ENCODE data around the gene ZC3H10. TPM values are rescaled to one million over a fixed set of nuclear protein-coding genes. Genes with fewer than 3 reads are reported as not detected.
A peak's percentile ranks its signal among the peaks of the same experiment; 100 is the strongest.

The ZC3H10 gene
- total and polyA plus RNA-seq, 2 donors (not counting 3 experiments of a cell fraction or from before 2014, with no cell fraction given) = 2.6 to 10.1 TPM

DNA sequence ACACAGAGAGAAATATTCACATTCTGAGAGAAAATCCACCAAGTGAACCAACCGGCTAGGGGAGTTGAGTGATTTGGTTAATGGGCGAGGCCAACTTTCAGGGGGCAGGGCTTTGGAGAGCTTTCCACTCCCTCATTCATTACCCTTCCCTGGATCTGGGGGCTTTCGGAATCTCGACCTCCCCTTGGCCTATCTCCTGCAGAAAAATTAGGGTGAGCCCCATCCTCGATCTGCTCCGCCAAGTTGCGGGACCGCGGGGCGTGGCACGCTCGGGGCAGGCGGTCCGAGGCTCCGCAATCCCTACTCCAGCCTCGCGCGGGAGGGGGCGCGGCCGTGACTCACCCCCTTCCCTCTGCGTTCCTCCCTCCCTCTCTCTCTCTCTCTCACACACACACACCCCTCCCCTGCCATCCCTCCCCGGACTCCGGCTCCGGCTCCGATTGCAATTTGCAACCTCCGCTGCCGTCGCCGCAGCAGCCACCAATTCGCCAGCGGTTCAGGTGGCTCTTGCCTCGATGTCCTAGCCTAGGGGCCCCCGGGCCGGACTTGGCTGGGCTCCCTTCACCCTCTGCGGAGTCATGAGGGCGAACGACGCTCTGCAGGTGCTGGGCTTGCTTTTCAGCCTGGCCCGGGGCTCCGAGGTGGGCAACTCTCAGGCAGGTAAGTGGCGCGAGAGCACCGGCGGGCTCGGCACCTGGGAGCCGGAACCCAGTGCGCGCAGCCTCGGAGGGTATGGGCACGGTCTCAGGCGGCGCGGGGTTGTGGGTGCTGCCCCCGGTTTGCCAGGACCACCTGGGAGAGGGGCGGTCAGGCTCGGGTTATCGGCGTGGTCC is 38.1 kb upstream of the ZC3H10 start, which contains the start of gene ERBB3:
ERBB3 (plus strand) TSS at position 443 of the 833 bp plus-strand sequence; CDS start at position 579, 136 bp downstream.
- Histone ChIP-seq H2AFZ (ENCODE audit: low read depth, low read length) (peak within 1 kb of the TSS; percentile 91), H3K9me3 (replicated peaks; ENCODE audit: control insufficient read depth, insufficient read depth, low read length) (no peaks in the 10 kb centered on the region), H3K36me3 (ENCODE audit: control insufficient read depth in 2 of 2, extremely low read depth in 1 of 2, insufficient read depth in 2 of 2, low read length in 2 of 2) (no peaks in the 10 kb centered on the region), H3K27ac (ENCODE audit: insufficient read depth, low read depth, low read length) (no peak within 1 kb of the TSS), H3K9ac (replicated peaks; ENCODE audit: extremely low read depth, insufficient read depth, low read length) (peak within 1 kb of the TSS; percentile 41), H4K20me1 (replicated peaks; ENCODE audit: control insufficient read depth, extremely low read depth, insufficient read depth, low read length) (no peaks in the 10 kb centered on the region), H3K9me1 (replicated peaks; ENCODE audit: control insufficient read depth, extremely low read depth, insufficient read depth, low read length) (no peaks in the 10 kb centered on the region), H3K79me2 (ENCODE audit: control insufficient read depth, insufficient read depth, low read length) (no peaks in the 10 kb centered on the region), H3K27me3 (ENCODE audit: control insufficient read depth in 2 of 2, insufficient read depth in 2 of 2, low read length in 2 of 2) (peaks cover 2 to 4% of the 10 kb centered on the region in 2 experiments), H3K4me2 (ENCODE audit: insufficient read depth, low read length) (peak within 1 kb of the TSS; percentile 85), H3K4me3 (replicated peaks in 1 of 3; ENCODE audit: insufficient read depth in 1 of 3, low read depth in 1 of 3, low read length in 3 of 3) (peak within 1 kb of the TSS; percentile 31 to 58 (median 36)), H3K4me1 (ENCODE audit: control insufficient read depth, extremely low read depth, insufficient read depth, low read length) (peaks cover 8% of the 10 kb centered on the region)
- ChIA-PET CTCF (interaction anchor here (0.8 to 5.0 kb wide), 17 partner anchors 9 to 350 kb away, joined by 3 to 59 read pairs (median 5); partner anchors contain the start of genes PA2G4 and RNF41), POLR2A (interaction anchor here (1.0 to 1.3 kb wide), 2 partner anchors 24 to 35 kb away, joined by 3 to 4 read pairs; partner anchors contain the start of gene PA2G4)
- intact Hi-C loops (cut with micrococcal nuclease) = loop anchor here (1.0 kb wide), 5 partner anchors 24 to 84 kb away; partner anchors contain the start of genes PA2G4 and RPL41
- FAIRE-seq (peak; percentile 78), DNase-seq (ENCODE audit: low read depth, low spot score) (peak; percentile 77)
- TF ChIP-seq, protein P1, sequence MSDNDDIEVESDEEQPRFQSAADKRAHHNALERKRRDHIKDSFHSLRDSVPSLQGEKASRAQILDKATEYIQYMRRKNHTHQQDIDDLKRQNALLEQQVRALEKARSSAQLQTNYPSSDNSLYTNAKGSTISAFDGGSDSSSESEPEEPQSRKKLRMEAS (IDR thresholded peaks at IDR 0.05; ENCODE audit: insufficient read depth, insufficient read length) = no peak
- TF ChIP-seq GATA2 (IDR thresholded peaks at IDR 0.05; ENCODE audit: insufficient read depth, insufficient read length, low read depth, low read length) = no peak
- TF ChIP-seq, protein P2, sequence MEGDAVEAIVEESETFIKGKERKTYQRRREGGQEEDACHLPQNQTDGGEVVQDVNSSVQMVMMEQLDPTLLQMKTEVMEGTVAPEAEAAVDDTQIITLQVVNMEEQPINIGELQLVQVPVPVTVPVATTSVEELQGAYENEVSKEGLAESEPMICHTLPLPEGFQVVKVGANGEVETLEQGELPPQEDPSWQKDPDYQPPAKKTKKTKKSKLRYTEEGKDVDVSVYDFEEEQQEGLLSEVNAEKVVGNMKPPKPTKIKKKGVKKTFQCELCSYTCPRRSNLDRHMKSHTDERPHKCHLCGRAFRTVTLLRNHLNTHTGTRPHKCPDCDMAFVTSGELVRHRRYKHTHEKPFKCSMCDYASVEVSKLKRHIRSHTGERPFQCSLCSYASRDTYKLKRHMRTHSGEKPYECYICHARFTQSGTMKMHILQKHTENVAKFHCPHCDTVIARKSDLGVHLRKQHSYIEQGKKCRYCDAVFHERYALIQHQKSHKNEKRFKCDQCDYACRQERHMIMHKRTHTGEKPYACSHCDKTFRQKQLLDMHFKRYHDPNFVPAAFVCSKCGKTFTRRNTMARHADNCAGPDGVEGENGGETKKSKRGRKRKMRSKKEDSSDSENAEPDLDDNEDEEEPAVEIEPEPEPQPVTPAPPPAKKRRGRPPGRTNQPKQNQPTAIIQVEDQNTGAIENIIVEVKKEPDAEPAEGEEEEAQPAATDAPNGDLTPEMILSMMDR (IDR thresholded peaks at IDR 0.05; ENCODE audit: extremely low read depth in 1 of 2, insufficient read depth in 1 of 2, low read depth in 1 of 2, low read length in 2 of 2) = peak in 1 of 2 donors; percentile 12
- no peak for TF ChIP-seq POLR2A (IDR thresholded peaks at IDR 0.05; ENCODE audit: low read depth, low read length)
- peak; percentile 38 for TF ChIP-seq POLR2AphosphoS5 (IDR thresholded peaks at IDR 0.05; ENCODE audit: insufficient read depth, low read depth, low read length)
- peak; percentile 75 for TF ChIP-seq FOS (IDR thresholded peaks at IDR 0.05; ENCODE audit: borderline replicate concordance, insufficient read depth, low read length)
- TF ChIP-seq JUN (IDR thresholded peaks at IDR 0.05; ENCODE audit: borderline replicate concordance, insufficient read depth, insufficient read length, low read depth) = peak; percentile 23
- no peak for TF ChIP-seq MYC (IDR thresholded peaks at IDR 0.05; ENCODE audit: low read depth, low read length)
- no peak for TF ChIP-seq EZH2 (IDR thresholded peaks at IDR 0.05; ENCODE audit: borderline replicate concordance, low read depth, low read length, severe bottlenecking)
- dilution Hi-C loops (cut with MboI; ENCODE audit: extremely low pct_ligation_motif_present, low sequenced_read_pairs) = no loop called here
- BruUV-seq (replicated peaks) = no TSS peak

All from endothelial cell of umbilical vein (primary cell).